COLO829 (cell line): ENCODE results near the gene GCM1.
"Not testable (repeated sequence)": the region's sequence is repeated elsewhere in the genome, so short reads cannot be mapped to it uniquely, and the experiment has no call there.

ENCODE experiments used
- DNase-seq: peaks from one replicate; pipeline ENCODE4 v3.0.0; 2012; ENCODE audit warnings: low spot score

Gene GCM1

GRCh38 chr6:53148684-53149083 lies at the start of gene GCM1:
GCM1 (minus strand) TSS chr6:53148841; CDS start chr6:53145632, 3,209 bp downstream.
- no peak for DNase-seq

GRCh38 chr6:53197553-53197952 lies 48.9 kb upstream of the GCM1 start:
- DNase-seq: no peak

GRCh38 chr6:53195048-53195447 lies 46.4 kb upstream of the GCM1 start:
- DNase-seq: no peak

- peak; percentile 72 for DNase-seq
Measured at GRCh38 chr6:53192682-53193188, 44.1 kb upstream of the GCM1 start.

- DNase-seq: no peak
Measured at GRCh38 chr6:53189554-53189953, 40.9 kb upstream of the GCM1 start.

- no peak for DNase-seq
Measured at GRCh38 chr6:53188833-53189232, 40.2 kb upstream of the GCM1 start.

- no peak for DNase-seq
Measured at GRCh38 chr6:53180678-53181077, 32.0 kb upstream of the GCM1 start.

- no peak for DNase-seq
Measured at GRCh38 chr6:53179961-53180651, 31.5 kb upstream of the GCM1 start.

GRCh38 chr6:53178837-53179432 lies 30.3 kb upstream of the GCM1 start:
- DNase-seq: no peak

- no peak for DNase-seq
Measured at GRCh38 chr6:53175027-53175426, 26.4 kb upstream of the GCM1 start.

GRCh38 chr6:53172468-53172803 lies 23.8 kb upstream of the GCM1 start:
- no peak for DNase-seq

GRCh38 chr6:53171605-53172467 lies 23.2 kb upstream of the GCM1 start:
- DNase-seq: peak; percentile 67

GRCh38 chr6:53168516-53169267 lies 20.1 kb upstream of the GCM1 start:
- DNase-seq: no peak

GRCh38 chr6:53165293-53165692 lies 16.7 kb upstream of the GCM1 start:
- no peak for DNase-seq

GRCh38 chr6:53162606-53163005 lies 14.0 kb upstream of the GCM1 start:
- no peak for DNase-seq

- no peak for DNase-seq
Measured at GRCh38 chr6:53161481-53162009, 12.9 kb upstream of the GCM1 start.

- peak; percentile 11 for DNase-seq
Measured at GRCh38 chr6:53159558-53159957, 10.9 kb upstream of the GCM1 start.

GRCh38 chr6:53158076-53158475 lies 9.4 kb upstream of the GCM1 start:
- DNase-seq: not testable (repeated sequence)

- DNase-seq: not testable (repeated sequence)
Measured at GRCh38 chr6:53155279-53155678, 6.6 kb upstream of the GCM1 start.

- DNase-seq: no peak
Measured at GRCh38 chr6:53154794-53155193, 6.2 kb upstream of the GCM1 start.

GRCh38 chr6:53154071-53154470 lies 5.4 kb upstream of the GCM1 start:
- no peak for DNase-seq

GRCh38 chr6:53152576-53152975 lies 3.9 kb upstream of the GCM1 start:
- DNase-seq: no peak
